ENCODE results near the gene MUC20.
"Not testable (repeated sequence)": the region's sequence is repeated elsewhere in the genome, so short reads cannot be mapped to it uniquely, and the experiment has no call there.

MUC20 gene

DNA sequence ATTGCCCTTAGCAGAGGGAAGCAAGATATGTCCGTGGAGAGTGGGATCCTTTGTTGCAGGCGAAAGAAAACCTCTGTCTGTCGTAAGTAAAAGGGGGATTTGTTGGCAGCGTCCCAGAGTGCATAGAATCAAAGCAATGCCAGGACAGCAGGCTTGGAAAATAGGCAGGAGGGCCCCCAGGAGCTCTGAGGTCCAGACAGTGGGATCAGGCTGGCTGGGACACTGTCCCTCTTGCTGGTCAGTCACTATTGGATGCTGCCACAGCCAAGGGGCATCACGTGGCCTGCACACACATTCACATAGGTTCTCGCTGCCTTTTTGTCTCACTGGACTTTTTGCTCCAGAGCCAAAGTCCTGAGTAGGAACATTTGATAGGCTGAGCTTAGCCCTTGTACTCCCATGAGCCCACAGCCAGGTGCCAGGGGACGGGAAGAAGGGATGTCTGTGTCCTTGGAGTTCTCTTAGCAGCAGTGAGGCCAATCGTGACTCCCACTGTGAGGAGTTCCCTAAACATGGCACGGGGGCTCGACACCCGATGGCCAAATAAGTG lies 10.7 kb downstream of the MUC20 start:
- no peak for FAIRE-seq

DNA sequence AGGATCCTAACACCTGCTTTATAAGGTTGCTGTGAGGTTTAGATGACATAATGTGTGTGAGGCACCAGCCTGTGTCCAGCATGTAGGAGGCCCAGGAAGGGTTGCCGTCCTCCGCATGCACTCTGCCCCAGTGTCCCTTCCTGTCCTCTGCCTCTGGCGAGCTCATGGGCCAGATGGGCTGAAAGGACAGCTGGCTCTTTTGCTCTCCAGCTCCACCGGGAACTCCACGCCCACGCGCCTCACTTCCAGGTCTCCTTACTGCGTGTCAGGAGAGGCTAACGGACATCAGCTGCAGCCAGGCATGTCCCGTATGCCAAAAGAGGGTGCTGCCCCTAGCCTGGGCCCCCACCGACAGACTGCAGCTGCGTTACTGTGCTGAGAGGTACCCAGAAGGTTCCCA lies 12.2 kb downstream of the MUC20 start:
- no peak for FAIRE-seq

DNA sequence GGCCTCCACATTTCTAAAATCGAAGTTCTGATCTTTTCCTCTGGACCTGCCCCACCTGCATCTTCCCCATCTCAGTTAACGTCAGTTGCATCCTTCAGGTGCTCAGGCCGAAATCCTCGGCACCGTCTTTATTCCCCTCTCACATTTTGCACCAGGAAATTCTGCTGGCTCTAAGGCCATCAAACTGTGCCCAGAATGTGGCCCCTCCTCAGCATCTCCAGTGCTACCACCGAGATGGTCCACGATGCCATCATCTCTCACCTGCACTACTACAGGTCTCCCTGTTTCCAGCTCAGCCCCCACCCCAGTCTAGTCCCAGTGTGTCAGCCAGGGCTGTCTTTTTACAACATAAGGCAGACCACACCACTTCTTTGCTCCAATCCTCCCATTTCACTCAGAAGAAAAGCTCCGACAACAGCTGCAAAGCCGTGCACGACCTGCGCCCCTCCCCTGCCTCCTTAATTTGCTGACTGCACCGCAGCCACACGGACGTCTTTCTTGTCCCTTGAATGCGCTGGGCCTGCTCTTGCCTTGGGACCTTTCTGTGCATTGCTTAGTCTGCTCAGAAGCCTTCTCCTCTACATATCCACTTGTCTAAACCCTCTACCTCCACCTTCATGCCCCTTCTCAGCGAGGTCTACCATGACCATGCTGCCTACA lies 14.4 kb downstream of the MUC20 start:
- FAIRE-seq: no peak

- no peak for FAIRE-seq
Measured at GRCh38 chr3:195736866-195737490, 16.2 kb downstream of the MUC20 start.

GRCh38 chr3:195737782-195738181 lies 17.0 kb downstream of the MUC20 start:
- not testable (repeated sequence) for FAIRE-seq

- no peak for FAIRE-seq
Measured at GRCh38 chr3:195738274-195739044, 17.7 kb downstream of the MUC20 start.

GRCh38 chr3:195739561-195740111 lies 18.9 kb downstream of the MUC20 start:
- FAIRE-seq: no peak

- no peak for FAIRE-seq
Measured at GRCh38 chr3:195744437-195744836, 23.7 kb downstream of the MUC20 start.

DNA sequence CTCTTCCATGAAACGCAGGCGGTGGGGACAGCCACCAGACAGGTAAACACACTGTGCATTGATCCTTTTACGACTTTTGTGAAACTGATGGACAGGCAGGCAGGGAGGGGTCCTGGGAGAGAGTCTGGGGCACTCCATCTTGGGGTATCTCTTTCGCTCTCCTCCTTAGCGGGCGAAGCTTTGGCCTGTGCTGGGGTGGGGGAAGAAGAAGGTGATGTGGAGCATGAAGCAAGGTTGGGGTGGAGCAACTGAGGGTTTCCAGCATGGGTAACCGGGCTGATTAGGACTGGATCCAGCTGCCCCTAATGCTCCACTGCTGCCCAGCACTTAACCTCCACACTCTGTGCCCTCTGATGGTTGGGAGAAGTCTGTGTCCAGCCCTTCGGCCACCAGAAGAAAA lies 25.6 kb downstream of the MUC20 start:
- no peak for FAIRE-seq

DNA sequence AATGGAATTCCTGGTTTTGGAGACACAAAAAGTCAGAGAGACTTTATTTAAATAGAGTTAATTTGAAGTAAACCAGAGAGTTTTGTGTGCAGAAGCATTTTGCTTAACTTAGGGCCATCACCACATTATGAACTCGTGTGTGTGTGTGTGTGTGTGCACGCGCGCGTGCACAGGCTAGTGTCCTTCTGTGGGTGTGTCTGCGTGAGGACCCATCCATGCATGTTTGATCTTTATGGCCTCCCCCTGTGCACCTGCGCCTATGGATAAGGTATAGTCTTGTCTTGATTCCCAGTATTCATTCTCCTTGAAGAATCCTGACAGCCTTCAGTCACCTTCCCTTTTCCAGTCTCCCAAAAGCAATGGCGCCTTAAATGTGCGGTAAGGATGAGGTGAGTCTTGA lies 26.0 kb downstream of the MUC20 start:
- no peak for FAIRE-seq

- no peak for FAIRE-seq
Measured at GRCh38 chr3:195748661-195749060, 27.9 kb downstream of the MUC20 start.

DNA sequence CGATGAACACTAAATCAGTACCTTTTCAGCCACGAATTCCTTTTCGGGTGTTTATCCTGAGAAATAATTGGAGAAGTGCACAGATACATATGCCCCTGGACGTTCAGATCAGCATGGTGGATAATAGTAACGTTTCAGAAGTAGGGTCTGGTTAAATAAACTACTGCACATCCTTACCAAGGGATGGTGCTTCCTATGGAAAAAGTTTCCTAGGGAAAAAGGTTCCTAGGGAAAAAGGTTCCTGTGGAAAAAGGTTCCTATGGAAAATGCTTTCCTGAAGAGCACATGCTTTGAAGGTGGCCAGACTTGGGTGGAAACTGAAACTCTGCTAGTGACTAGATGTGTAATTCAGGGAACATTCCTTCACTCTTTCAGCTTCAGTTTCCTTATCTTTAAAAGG lies 28.3 kb downstream of the MUC20 start:
- FAIRE-seq: not testable (repeated sequence)

DNA sequence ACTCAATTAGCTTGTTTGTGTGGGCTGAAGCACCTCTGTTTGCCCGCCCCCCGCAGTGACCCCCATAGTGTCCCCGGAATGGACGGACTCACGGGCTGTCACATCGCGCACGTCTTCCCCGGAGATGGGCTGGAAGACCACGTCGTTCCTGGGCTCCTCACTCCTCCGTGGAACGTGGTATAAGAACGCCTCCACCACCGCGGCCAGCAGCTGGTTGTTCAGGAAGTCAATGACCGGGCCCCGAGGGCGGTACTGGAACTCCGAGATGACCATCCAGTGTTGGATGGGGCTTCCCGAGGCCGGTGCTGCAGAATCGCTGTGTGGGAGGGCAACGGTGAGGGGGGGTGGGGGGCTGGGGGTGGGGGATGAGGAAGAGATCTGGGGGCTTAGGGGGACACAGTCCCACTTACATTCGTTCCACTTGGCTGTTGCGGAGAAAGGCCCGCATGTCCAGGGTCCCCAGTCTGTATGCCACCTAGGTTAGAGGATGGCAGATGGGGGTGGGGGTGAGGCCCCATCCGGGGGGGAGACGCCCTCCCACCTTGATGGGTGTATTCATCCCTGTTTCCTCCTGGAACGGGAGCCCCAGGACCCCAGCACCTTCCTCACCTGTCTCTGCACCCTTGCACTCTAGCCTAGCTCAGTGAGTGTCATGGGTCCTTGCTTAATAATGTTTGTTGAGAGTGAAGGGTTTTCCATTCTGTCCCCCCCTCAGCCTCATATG lies 30.2 kb downstream of the MUC20 start:
- FAIRE-seq: no peak

- no peak for FAIRE-seq
Measured at GRCh38 chr3:195751560-195751959, 30.8 kb downstream of the MUC20 start.

DNA sequence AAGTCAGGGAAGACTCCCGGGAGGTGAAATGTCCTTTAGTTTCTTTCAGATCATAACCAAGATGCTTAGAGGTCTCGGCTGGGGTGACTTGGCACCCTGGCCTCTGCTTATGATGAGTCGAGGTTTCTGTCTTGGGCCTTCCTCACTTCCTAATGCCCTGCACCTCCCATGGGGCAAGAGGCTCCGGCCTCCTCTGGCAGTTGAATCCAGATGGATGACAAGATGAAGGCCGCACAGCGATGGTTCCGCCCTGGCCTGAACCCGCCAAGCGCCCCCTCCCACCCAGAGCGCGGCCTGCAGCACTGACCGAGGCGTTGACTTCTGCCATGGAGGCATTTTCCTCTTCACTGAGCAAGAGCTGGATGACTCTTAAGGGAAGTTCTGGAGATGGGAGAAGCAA lies 31.3 kb downstream of the MUC20 start:
- no peak for FAIRE-seq

- no peak for FAIRE-seq
Measured at GRCh38 chr3:195752546-195753331, 32.0 kb downstream of the MUC20 start.

DNA sequence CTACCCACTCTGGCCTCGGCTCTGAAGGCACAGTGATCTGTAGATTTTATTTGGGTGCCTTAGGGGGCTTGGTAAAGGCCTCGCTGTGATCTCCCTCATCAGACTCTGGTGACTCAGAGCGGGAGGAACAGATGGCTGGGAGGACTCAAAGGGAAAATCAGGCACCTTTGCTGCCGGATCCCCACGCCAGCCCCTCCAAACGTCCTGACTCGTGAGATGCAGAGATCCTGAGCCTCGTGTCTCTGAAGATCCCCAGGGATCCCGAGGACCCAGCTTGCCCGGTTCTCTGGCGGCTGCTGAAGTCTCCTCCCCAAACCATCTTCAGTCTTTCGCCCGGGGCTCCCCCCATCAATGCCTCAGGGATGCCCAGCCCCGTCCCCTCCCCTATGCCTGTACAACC lies 32.8 kb downstream of the MUC20 start:
- no peak for FAIRE-seq

DNA sequence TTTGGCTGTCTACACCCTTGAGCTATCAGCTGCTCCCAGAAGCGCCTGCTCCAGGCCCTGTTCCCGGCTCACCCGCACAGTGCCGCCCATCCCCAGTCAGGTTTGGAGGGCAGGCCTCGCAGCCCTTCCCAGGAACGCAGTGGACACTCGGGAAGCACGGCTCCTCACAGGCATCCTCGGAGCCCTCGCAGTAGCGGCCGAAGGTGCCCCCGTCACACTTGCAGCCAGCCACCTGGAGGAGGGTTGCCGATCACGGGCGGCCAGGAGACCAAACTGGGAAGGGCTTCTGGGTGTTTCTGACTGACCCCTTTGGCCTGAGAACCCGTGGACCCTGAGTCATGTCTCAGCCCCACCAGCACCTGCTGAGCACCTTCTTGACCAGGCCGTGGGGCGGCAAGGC lies 33.4 kb downstream of the MUC20 start:
- FAIRE-seq: no peak

GRCh38 chr3:195754906-195755305 lies 34.1 kb downstream of the MUC20 start:
- no peak for FAIRE-seq

DNA sequence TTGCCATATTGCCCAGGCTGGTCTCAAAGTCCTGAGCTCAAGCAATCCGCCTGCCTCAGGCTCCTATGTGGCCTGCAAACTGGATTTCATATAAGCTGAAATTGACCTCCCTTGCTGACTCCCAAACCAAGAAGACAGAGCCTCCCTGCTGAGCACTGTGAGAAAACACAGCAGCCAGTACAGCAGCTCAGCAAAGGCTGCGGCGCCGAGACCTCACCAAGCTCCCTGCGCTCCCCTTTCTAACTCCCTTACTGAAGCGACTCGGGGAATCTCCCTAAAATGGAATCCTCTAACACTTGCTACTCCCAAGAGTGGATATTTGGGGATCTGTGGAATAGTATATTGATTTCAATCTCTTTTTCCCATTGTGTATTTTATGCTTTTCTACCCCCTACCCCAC lies 34.6 kb downstream of the MUC20 start:
- FAIRE-seq: no peak

DNA sequence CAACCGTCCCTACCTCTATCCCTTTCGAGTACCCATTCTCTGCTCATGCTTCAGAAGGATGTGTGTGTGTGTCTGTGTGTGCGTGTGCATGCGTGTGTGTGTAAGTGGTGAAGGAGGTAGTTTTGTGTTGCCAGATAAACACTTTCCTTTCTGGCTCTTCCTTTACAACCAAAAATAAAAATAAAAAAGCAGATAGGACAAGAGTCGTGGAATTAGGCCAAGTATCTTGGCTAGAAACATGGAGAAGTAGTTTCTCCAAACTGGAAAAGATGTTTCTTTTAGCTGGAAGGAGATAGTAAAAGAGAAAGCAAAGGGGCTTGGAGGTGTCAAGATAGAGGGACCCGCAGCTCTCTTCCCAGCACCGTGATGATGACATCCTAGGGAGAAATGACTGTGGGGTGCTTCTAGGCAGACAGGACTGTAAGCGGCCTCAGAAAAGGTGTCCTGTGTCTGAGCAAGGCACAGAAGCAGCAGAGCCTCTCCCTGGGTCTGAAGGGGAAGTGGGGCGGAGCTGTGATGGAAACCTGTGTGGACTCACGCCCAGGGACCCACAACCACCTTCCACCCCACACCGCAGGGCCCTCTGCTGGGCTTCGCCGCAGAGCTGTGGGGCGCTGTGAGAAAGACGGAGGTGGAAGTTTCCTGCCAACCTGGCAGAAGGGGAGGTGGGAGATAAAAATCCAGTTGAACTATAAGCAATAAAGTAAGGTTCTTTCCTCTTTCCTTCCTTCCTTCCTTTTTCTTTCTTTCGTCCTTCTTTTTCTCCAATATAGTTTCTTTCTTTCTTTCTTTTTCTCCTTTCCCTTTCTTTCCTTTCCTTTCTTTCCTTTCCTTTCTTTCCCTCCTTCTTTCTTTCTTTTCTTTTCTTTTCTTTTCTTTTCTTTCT lies 35.3 kb downstream of the MUC20 start:
- FAIRE-seq: no peak
